Fibroblast of lung (primary cell): ENCODE results near the gene USP12. TPM values are rescaled to one million over a fixed set of nuclear protein-coding genes. Genes with fewer than 3 reads are reported as not detected.

Experiments
- DNase-seq, 2 donors: peaks; one replicate each; pipeline versions ENCODE4 v3.0.0 to v3.0.0-alpha.2; 2010; ENCODE audit warnings: low read depth in 2 of 2
- H2AFZ ChIP-seq: 2 replicates; pipeline ENCODE4 v1.5.1; 2012; ENCODE audit warnings: low read length, control low read depth, inconsistent platforms
- H3K27ac ChIP-seq: 2 replicates; pipeline ENCODE4 v1.5.1; 2011; ENCODE audit warnings: low read length, control low read depth; ENCODE audit not compliant: insufficient read depth
- H3K27me3 ChIP-seq: 2 replicates; pipeline ENCODE4 v1.5.1; 2011; ENCODE audit warnings: mild to moderate bottlenecking, low read length; ENCODE audit not compliant: control insufficient read depth, insufficient read depth
- H3K36me3 ChIP-seq: 2 replicates; pipeline ENCODE4 v1.5.1; 2011; ENCODE audit warnings: low read length; ENCODE audit not compliant: control insufficient read depth, insufficient read depth
- H3K4me1 ChIP-seq: 2 replicates; pipeline ENCODE4 v1.5.1; 2011; ENCODE audit warnings: low read length; ENCODE audit not compliant: control insufficient read depth, insufficient read depth; ENCODE audit errors: extremely low read depth
- H3K4me2 ChIP-seq: 2 replicates; pipeline ENCODE4 v1.5.1; 2011; ENCODE audit warnings: low read length, control low read depth; ENCODE audit not compliant: insufficient read depth; ENCODE audit errors: extremely low read depth
- H3K4me3 ChIP-seq, 4 experiments: fragments of 200-600 bp in 1 of 4; sonication (generic) in 1 of 4; replicated peaks in 1 of 4; 2 replicates each; pipeline ENCODE4 v1.5.1; 2011 to 2016; ENCODE audit warnings: low read length in 4 of 4, low read depth in 3 of 4, mild to moderate bottlenecking in 3 of 4, control low read depth in 2 of 4, inconsistent platforms in 1 of 4, mixed read lengths in 1 of 4; ENCODE audit not compliant: insufficient read depth in 1 of 4; ENCODE audit errors: control extremely low read depth in 1 of 4
- H3K79me2 ChIP-seq: 2 replicates; pipeline ENCODE4 v1.5.1; 2012; ENCODE audit warnings: mild to moderate bottlenecking, low read length, inconsistent platforms; ENCODE audit not compliant: control insufficient read depth, insufficient read depth
- H3K9ac ChIP-seq: 2 replicates; pipeline ENCODE4 v1.5.1; 2011; ENCODE audit warnings: mild to moderate bottlenecking, low read length, control low read depth; ENCODE audit not compliant: insufficient read depth
- H3K9me3 ChIP-seq: 2 replicates; pipeline ENCODE4 v1.5.1; 2012; ENCODE audit warnings: low read depth, low read length; ENCODE audit not compliant: control insufficient read depth, insufficient read depth
- H4K20me1 ChIP-seq: 2 replicates; pipeline ENCODE4 v1.5.1; 2011; ENCODE audit warnings: low read length; ENCODE audit not compliant: control insufficient read depth, insufficient read depth; ENCODE audit errors: extremely low read depth
- EZH2 ChIP-seq: IDR thresholded peaks from 2 replicates; pipeline ENCODE4 v1.5.1; 2012; ENCODE audit warnings: low read length, control low read depth, mild to moderate bottlenecking; ENCODE audit errors: missing control alignments
- polyA plus RNA-seq, 2 donors: library from polyadenylated mRNA; depleted of rRNA in 1 of 2; stranded (reverse) in 1 of 2; unstranded in 1 of 2; fragments of >200 nt; gene quantifications; 2 replicates each; pipeline ENCODE4 v1.2.1, GENCODE V29; 2011 to 2012; ENCODE audit warnings: missing spikeins in 1 of 2
- total RNA-seq: library from RNA; depleted of rRNA; stranded (reverse); fragments of >200 nt; gene quantifications from 2 replicates; pipeline ENCODE4 v1.2.1, GENCODE V29; 2014
- TF ChIP-seq, protein P1 (sequence below), 2 donors: IDR thresholded peaks in 1 of 2; conservative IDR thresholded peaks in 1 of 2; 1 replicate in 1 of 2; 2 replicates in 1 of 2; pipeline ENCODE4 v1.5.1; 2011 to 2012; ENCODE audit warnings: low read length in 2 of 2, control low read depth in 1 of 2, inconsistent platforms in 1 of 2, low read depth in 1 of 2, mild to moderate bottlenecking in 1 of 2

The USP12 gene
- total and polyA plus RNA-seq, 2 donors (not counting 1 experiment from before 2014, with no cell fraction given), result 17.3 to 36.3 TPM

- H3K79me2 ChIP-seq, result no peaks in the 10 kb centered on the region
- no peaks in the 10 kb centered on the region for H3K36me3 ChIP-seq
- no peak overlapping the region for H3K27ac ChIP-seq
- H4K20me1 ChIP-seq, result no peaks in the 10 kb centered on the region
- H3K4me1 ChIP-seq, result no peaks in the 10 kb centered on the region
- TF ChIP-seq, protein P1, sequence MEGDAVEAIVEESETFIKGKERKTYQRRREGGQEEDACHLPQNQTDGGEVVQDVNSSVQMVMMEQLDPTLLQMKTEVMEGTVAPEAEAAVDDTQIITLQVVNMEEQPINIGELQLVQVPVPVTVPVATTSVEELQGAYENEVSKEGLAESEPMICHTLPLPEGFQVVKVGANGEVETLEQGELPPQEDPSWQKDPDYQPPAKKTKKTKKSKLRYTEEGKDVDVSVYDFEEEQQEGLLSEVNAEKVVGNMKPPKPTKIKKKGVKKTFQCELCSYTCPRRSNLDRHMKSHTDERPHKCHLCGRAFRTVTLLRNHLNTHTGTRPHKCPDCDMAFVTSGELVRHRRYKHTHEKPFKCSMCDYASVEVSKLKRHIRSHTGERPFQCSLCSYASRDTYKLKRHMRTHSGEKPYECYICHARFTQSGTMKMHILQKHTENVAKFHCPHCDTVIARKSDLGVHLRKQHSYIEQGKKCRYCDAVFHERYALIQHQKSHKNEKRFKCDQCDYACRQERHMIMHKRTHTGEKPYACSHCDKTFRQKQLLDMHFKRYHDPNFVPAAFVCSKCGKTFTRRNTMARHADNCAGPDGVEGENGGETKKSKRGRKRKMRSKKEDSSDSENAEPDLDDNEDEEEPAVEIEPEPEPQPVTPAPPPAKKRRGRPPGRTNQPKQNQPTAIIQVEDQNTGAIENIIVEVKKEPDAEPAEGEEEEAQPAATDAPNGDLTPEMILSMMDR (conservative IDR thresholded peaks at IDR 0.05 in 1 of 2, IDR thresholded peaks at IDR 0.05 in 1 of 2; ENCODE audit: low read depth in 1 of 2, low read length in 2 of 2), result no peak
- no peak overlapping the region for H3K9ac ChIP-seq
- H2AFZ ChIP-seq, result no peak overlapping the region
- peak; percentile 67 to 82 for DNase-seq
- H3K4me2 ChIP-seq, result no peak overlapping the region
- no peak overlapping the region for H3K4me3 ChIP-seq
- H3K9me3 ChIP-seq, result no peaks in the 10 kb centered on the region
- no peaks in the 10 kb centered on the region for H3K27me3 ChIP-seq
Measured at GRCh38 chr13:27211771-27212364, 40.3 kb upstream of the USP12 start.

- no peaks in the 10 kb centered on the region for H3K36me3 ChIP-seq
- TF ChIP-seq, protein P1 (conservative IDR thresholded peaks at IDR 0.05 in 1 of 2, IDR thresholded peaks at IDR 0.05 in 1 of 2; ENCODE audit: low read depth in 1 of 2, low read length in 2 of 2), result no peak
- TF ChIP-seq EZH2, result no peak
- H3K4me1 ChIP-seq, result no peaks in the 10 kb centered on the region
- H4K20me1 ChIP-seq, result no peaks in the 10 kb centered on the region
- DNase-seq, result no peak
- H3K27me3 ChIP-seq, result no peaks in the 10 kb centered on the region
- no peak overlapping the region for H3K9ac ChIP-seq
- H3K79me2 ChIP-seq, result no peaks in the 10 kb centered on the region
- no peak overlapping the region for H3K4me3 ChIP-seq
- no peak overlapping the region for H3K27ac ChIP-seq
- no peak overlapping the region for H2AFZ ChIP-seq
- no peak overlapping the region for H3K4me2 ChIP-seq
- H3K9me3 ChIP-seq, result no peaks in the 10 kb centered on the region
Measured at GRCh38 chr13:27211271-27211670, 39.7 kb upstream of the USP12 start.

GRCh38 chr13:27208514-27208913 is 36.9 kb upstream of the USP12 start:
- Histone ChIP-seq H3K9me3 (no peaks in the 10 kb centered on the region), H3K4me2 (no peak overlapping the region), H3K27ac (no peak overlapping the region), H2AFZ (no peak overlapping the region), H3K79me2 (no peaks in the 10 kb centered on the region), H4K20me1 (no peaks in the 10 kb centered on the region), H3K4me3 (no peak overlapping the region), H3K9ac (no peak overlapping the region), H3K4me1 (no peaks in the 10 kb centered on the region), H3K27me3 (no peaks in the 10 kb centered on the region), H3K36me3 (no peaks in the 10 kb centered on the region)
- TF ChIP-seq, protein P1 (conservative IDR thresholded peaks at IDR 0.05 in 1 of 2, IDR thresholded peaks at IDR 0.05 in 1 of 2; ENCODE audit: low read depth in 1 of 2, low read length in 2 of 2), result no peak
- TF ChIP-seq EZH2, result no peak
- DNase-seq, result no peak
